IMR-90 (cell line): ENCODE results near the gene PARP1. TPM values are rescaled to one million over a fixed set of nuclear protein-coding genes. Genes with fewer than 3 reads are reported as not detected.

Experiments
- ATAC-seq: fragments of 200-7000 bp; cut with Tn5 transposase; 2 replicates; pipeline ENCODE4 v1.9.1; 2020; ENCODE audit warnings: low read depth, mild to moderate bottlenecking, moderate library complexity
- BruUV-seq: library from RNA; stranded (reverse); fragments of 400-500 nt; replicated peaks from 2 replicates; lab custom pipeline; 2021; lab: Mats Ljungman, UMichigan
- CTCF ChIA-PET: fragments of 300-600 bp; formaldehyde crosslinking; extraction: SDS; loops from one replicate; lab custom pipeline; 2021; ENCODE audit warnings: antibody characterized with exemption; lab: Yijun Ruan, JAX
- POLR2A ChIA-PET: fragments of 300-600 bp; sonication (Branson Sonifier 250); formaldehyde crosslinking; loops from one replicate; lab custom pipeline; 2022; ENCODE audit warnings: antibody characterized with exemption; ENCODE audit not compliant: unreplicated experiment; lab: Charles Lee
- DNase-seq: peaks from one replicate; pipeline ENCODE4 v3.0.0; 2013
- H2AFZ ChIP-seq: replicated peaks from 2 replicates; pipeline ENCODE3; 2013; ENCODE audit warnings: low read length, mild to moderate bottlenecking; ENCODE audit not compliant: poor library complexity
- H2AK5ac ChIP-seq: 2 replicates; pipeline ENCODE4 v1.6.1; 2013; ENCODE audit warnings: low read depth, low read length, inconsistent platforms
- H2AK9ac ChIP-seq: replicated peaks from 2 replicates; pipeline ENCODE3; 2013; ENCODE audit warnings: mild to moderate bottlenecking, low read depth, low read length, moderate library complexity; ENCODE audit not compliant: poor library complexity
- H2BK120ac ChIP-seq: 2 replicates; pipeline ENCODE4 v1.6.1; 2013; ENCODE audit warnings: low read depth, low read length, inconsistent platforms
- H2BK15ac ChIP-seq: 3 replicates; pipeline ENCODE4 v1.6.1; 2013; ENCODE audit warnings: low read depth, low read length, inconsistent platforms
- H2BK20ac ChIP-seq: 2 replicates; pipeline ENCODE4 v1.6.1; 2013; ENCODE audit warnings: low read depth, mild to moderate bottlenecking, inconsistent platforms, low read length, moderate library complexity
- H2BK5ac ChIP-seq: 2 replicates; pipeline ENCODE4 v1.6.1; 2013; ENCODE audit warnings: mild to moderate bottlenecking, low read depth, low read length, inconsistent platforms; ENCODE audit not compliant: poor library complexity, severe bottlenecking
- H3K14ac ChIP-seq: replicated peaks from 2 replicates; pipeline ENCODE4 v1.6.1; 2013; ENCODE audit warnings: low read depth, low read length, inconsistent platforms
- H3K18ac ChIP-seq: 2 replicates; pipeline ENCODE4 v1.6.1; 2013; ENCODE audit warnings: low read depth, low read length, control low read depth
- H3K23ac ChIP-seq: 2 replicates; pipeline ENCODE4 v1.6.1; 2013; ENCODE audit warnings: low read depth, low read length, inconsistent platforms
- H3K27ac ChIP-seq: 2 replicates; pipeline ENCODE4 v1.5.1; 2013; ENCODE audit warnings: mild to moderate bottlenecking, control low read depth, low read length; ENCODE audit not compliant: insufficient read depth
- H3K27me3 ChIP-seq: 2 replicates; pipeline ENCODE4 v1.6.1; 2013; ENCODE audit warnings: low read length; ENCODE audit not compliant: control insufficient read depth, insufficient read depth
- H3K36me3 ChIP-seq: 2 replicates; pipeline ENCODE4 v1.6.1; 2013; ENCODE audit warnings: low read length, mixed read lengths; ENCODE audit not compliant: control insufficient read depth, insufficient read depth
- H3K4ac ChIP-seq: 2 replicates; pipeline ENCODE4 v1.6.1; 2013; ENCODE audit warnings: low read depth, low read length, inconsistent platforms
- H3K4me1 ChIP-seq: 2 replicates; pipeline ENCODE4 v1.6.1; 2013; ENCODE audit warnings: low read length, mixed read lengths; ENCODE audit not compliant: control insufficient read depth, insufficient read depth
- H3K4me2 ChIP-seq: 2 replicates; pipeline ENCODE4 v1.6.1; 2013; ENCODE audit warnings: low read depth, mild to moderate bottlenecking, control low read depth, low read length, moderate library complexity
- H3K4me3 ChIP-seq: 2 replicates; pipeline ENCODE4 v1.5.1; 2013; ENCODE audit warnings: low read depth, mild to moderate bottlenecking, control low read depth, low read length, moderate library complexity; ENCODE audit not compliant: insufficient read depth
- H3K56ac ChIP-seq: 2 replicates; pipeline ENCODE4 v1.6.1; 2013; ENCODE audit warnings: low read length, inconsistent platforms; ENCODE audit not compliant: insufficient read depth; ENCODE audit errors: extremely low read depth
- H3K79me1 ChIP-seq, 2 experiments: 2 replicates each; pipeline ENCODE4 v1.6.1; 2013; ENCODE audit warnings: low read length in 2 of 2, inconsistent platforms in 1 of 2, low read depth in 1 of 2
- H3K9ac ChIP-seq: 2 replicates; pipeline ENCODE4 v1.6.1; 2013; ENCODE audit warnings: low read depth, low read length, control low read depth
- H3K9me1 ChIP-seq: 2 replicates; pipeline ENCODE4 v1.6.1; 2013; ENCODE audit warnings: low read length, inconsistent platforms; ENCODE audit not compliant: insufficient read depth
- H3K9me3 ChIP-seq: 2 replicates; pipeline ENCODE4 v1.6.1; 2013; ENCODE audit warnings: low read length; ENCODE audit not compliant: control insufficient read depth, insufficient read depth
- H4K20me1 ChIP-seq: 2 replicates; pipeline ENCODE4 v1.6.1; 2013; ENCODE audit warnings: low read length, inconsistent platforms; ENCODE audit not compliant: insufficient read depth
- H4K5ac ChIP-seq: 2 replicates; pipeline ENCODE4 v1.6.1; 2013; ENCODE audit warnings: mild to moderate bottlenecking, low read depth, low read length, control low read depth
- H4K8ac ChIP-seq, 2 experiments: 2 replicates each; pipeline ENCODE4 v1.6.1; 2013; ENCODE audit warnings: low read depth in 2 of 2, low read length in 2 of 2, control low read depth in 1 of 2, inconsistent platforms in 1 of 2
- H4K91ac ChIP-seq: 2 replicates; pipeline ENCODE4 v1.6.1; 2013; ENCODE audit warnings: low read depth, low read length, inconsistent platforms; ENCODE audit not compliant: insufficient read depth
- BHLHE40 ChIP-seq: fragments of 150-350 bp; IDR thresholded peaks from 2 replicates; pipeline ENCODE4 v1.6.1; 2016; ENCODE audit warnings: mild to moderate bottlenecking, low read depth, low read length
- CEBPB ChIP-seq: IDR thresholded peaks from 2 replicates; pipeline ENCODE4 v1.6.1; 2012; ENCODE audit warnings: low read depth, low read length, improper control_type of control experiment
- CHD1 ChIP-seq: IDR thresholded peaks from 2 replicates; pipeline ENCODE4 v1.6.1; 2012; ENCODE audit warnings: low read depth, low read length, improper control_type of control experiment
- CTCF ChIP-seq: conservative IDR thresholded peaks from 2 replicates; pipeline ENCODE4 v1.5.1; 2012; ENCODE audit warnings: mild to moderate bottlenecking, low read depth, low read length, improper control_type of control experiment
- ELK1 ChIP-seq: fragments of 150-350 bp; IDR thresholded peaks from 2 replicates; pipeline ENCODE4 v1.6.1; 2016; ENCODE audit warnings: low read depth, mild to moderate bottlenecking, low read length, moderate library complexity, borderline replicate concordance
- FOS ChIP-seq: fragments of 150-350 bp; IDR thresholded peaks from 2 replicates; pipeline ENCODE4 v1.6.1; 2016; ENCODE audit warnings: low read depth, low read length
- MAFK ChIP-seq: IDR thresholded peaks from 2 replicates; pipeline ENCODE4 v1.6.1; 2012; ENCODE audit warnings: low read depth, low read length, improper control_type of control experiment
- MAZ ChIP-seq: IDR thresholded peaks from 2 replicates; pipeline ENCODE4 v1.6.1; 2012; ENCODE audit warnings: low read depth, mild to moderate bottlenecking, low read length, improper control_type of control experiment, moderate library complexity, borderline replicate concordance
- NFE2L2 ChIP-seq: fragments of 150-350 bp; IDR thresholded peaks from 2 replicates; pipeline ENCODE4 v1.6.1; 2016; ENCODE audit warnings: low read depth, mild to moderate bottlenecking, low read length
- POLR2A ChIP-seq: IDR thresholded peaks from 2 replicates; pipeline ENCODE4 v1.6.1; 2012; ENCODE audit warnings: mild to moderate bottlenecking, low read depth, low read length
- RAD21 ChIP-seq: IDR thresholded peaks from 2 replicates; pipeline ENCODE4 v1.6.1; 2012; ENCODE audit warnings: low read length, improper control_type of control experiment
- RCOR1 ChIP-seq: IDR thresholded peaks from 2 replicates; pipeline ENCODE4 v1.6.1; 2012; ENCODE audit warnings: mild to moderate bottlenecking, low read length, improper control_type of control experiment; ENCODE audit not compliant: insufficient replicate concordance
- RFX5 ChIP-seq: IDR thresholded peaks from 2 replicates; pipeline ENCODE4 v1.8.0; 2012; ENCODE audit warnings: low read depth, mild to moderate bottlenecking, low read length, moderate library complexity
- SMC3 ChIP-seq: fragments of 150-350 bp; IDR thresholded peaks from 2 replicates; pipeline ENCODE4 v1.6.1; 2016; ENCODE audit warnings: low read depth, mild to moderate bottlenecking, antibody characterized with exemption, low read length, moderate library complexity
- USF2 ChIP-seq: fragments of 150-350 bp; IDR thresholded peaks from 2 replicates; pipeline ENCODE4 v1.6.1; 2017; ENCODE audit warnings: mild to moderate bottlenecking, antibody characterized with exemption, low read length, low read depth
- WGBS, 2 experiments: methylation state at CpG; one replicate each; pipeline versions ENCODE4 v1.1.5 to v1.1.7; 2013; ENCODE audit warnings: missing lambda C conversion rate in 2 of 2; ENCODE audit not compliant: insufficient read length in 1 of 2; ENCODE audit errors: extremely low coverage in 2 of 2; 5-methylcytosine and 5-hydroxymethylcytosine counted together
- dilution Hi-C: fragments of 300-500 bp; cut with HindIII; formaldehyde crosslinking; loops from one replicate; pipeline ENCODE4 v1.14.3; 2018; ENCODE audit warnings: low sequenced_read_pairs; ENCODE audit not compliant: unreplicated experiment
- in situ Hi-C: fragments of 300-500 bp; cut with MboI; formaldehyde crosslinking; loops from 3 replicates; pipeline ENCODE4 v1.14.3; 2019; ENCODE audit warnings: low sequenced_read_pairs, inconsistent platforms, mixed read lengths
- intact Hi-C: fragments of 100-400 bp; cut with micrococcal nuclease; formaldehyde crosslinking; loops from 2 replicates; pipeline ENCODE4 v1.10.0; 2022
- polyA plus RNA-seq, 3 experiments: library from polyadenylated mRNA; depleted of rRNA; stranded (reverse); fragments of >200 nt; gene quantifications; 2 replicates each; pipeline ENCODE4 v1.2.3, GENCODE V29; 2012; ENCODE audit warnings: low replicate concordance in 1 of 3
- total RNA-seq: library from RNA; depleted of rRNA; stranded (reverse); fragments of >200 nt; gene quantifications from 2 replicates; pipeline ENCODE4 v1.2.3, GENCODE V29; 2012

The PARP1 gene
- total and polyA plus RNA-seq, 2 of the 4 experiments (the other 2 are of a cell fraction) = 86.5 to 105 TPM

- H2BK15ac ChIP-seq = no peak overlapping the region
- no peaks in the 10 kb centered on the region for H3K79me1 ChIP-seq
- H3K27me3 ChIP-seq = no peaks in the 10 kb centered on the region
- no peak overlapping the region for H4K5ac ChIP-seq
- H3K4me3 ChIP-seq = no peak overlapping the region
- H3K9me3 ChIP-seq = no peaks in the 10 kb centered on the region
- H2BK20ac ChIP-seq = no peak overlapping the region
- H3K4ac ChIP-seq = no peak overlapping the region
- no peak overlapping the region for H2BK120ac ChIP-seq
- H3K4me1 ChIP-seq = no peaks in the 10 kb centered on the region; the same call in 1 of the 2 replicates
- no peak overlapping the region for H2AK5ac ChIP-seq
- no TSS peak for BruUV-seq
- ChIA-PET CTCF (no interaction called here), POLR2A (no interaction called here)
- no peaks in the 10 kb centered on the region for H4K20me1 ChIP-seq
- WGBS, 2 experiments = no CpG with 5 or more reads among the region's 3 CpGs
- H4K91ac ChIP-seq = no peak overlapping the region
- H3K9ac ChIP-seq = no peak overlapping the region
- no peak overlapping the region for H3K4me2 ChIP-seq
- no peak for DNase-seq
- no peak overlapping the region for H3K56ac ChIP-seq
- H3K23ac ChIP-seq = no peak overlapping the region
- no peak for TF ChIP-seq RCOR1
- TF ChIP-seq CEBPB = no peak
- TF ChIP-seq CHD1 = no peak
- TF ChIP-seq USF2 = no peak
- no peak for TF ChIP-seq CTCF
- no peak for TF ChIP-seq POLR2A
- no peak for TF ChIP-seq RAD21
- no peak for TF ChIP-seq BHLHE40
- TF ChIP-seq NFE2L2 = no peak
- TF ChIP-seq SMC3 = no peak
- TF ChIP-seq MAFK = no peak
- no peak for TF ChIP-seq RFX5
- TF ChIP-seq FOS = no peak
- no peak for TF ChIP-seq MAZ
- no peak for TF ChIP-seq ELK1
- H3K27ac ChIP-seq = no peak overlapping the region
- in situ Hi-C loops (no loop called here), intact Hi-C loops (no loop called here), dilution Hi-C loops (no loop called here)
- H2AK9ac ChIP-seq = no peak overlapping the region
- H3K9me1 ChIP-seq = no peaks in the 10 kb centered on the region
- no peak overlapping the region for H2AFZ ChIP-seq
- H4K8ac ChIP-seq = no peak overlapping the region
- ATAC-seq = no peak
- no peaks in the 10 kb centered on the region for H3K36me3 ChIP-seq
- H3K14ac ChIP-seq = no peak overlapping the region
- no peak overlapping the region for H2BK5ac ChIP-seq
- H3K18ac ChIP-seq = no peak overlapping the region
These were observed 56.2 kb downstream of the PARP1 start for GRCh38 chr1:226351709-226352108.
